H9 (cell line): Measurements from ENCODE around the gene CDYL. TPM values are rescaled to one million over a fixed set of nuclear protein-coding genes. Genes with fewer than 3 reads are reported as not detected.

Experiments used
- DNase-seq: peaks from one replicate; pipeline ENCODE4 v3.0.0-alpha.2; 2017
- H2AFZ ChIP-seq: one replicate; pipeline ENCODE4 v1.6.1; 2013; ENCODE audit warnings: mild to moderate bottlenecking, low read length, control low read depth, moderate library complexity
- H2AK5ac ChIP-seq: 2 replicates; pipeline ENCODE4 v1.6.1; 2013; ENCODE audit warnings: low read length, control low read depth, mixed read lengths; ENCODE audit not compliant: insufficient read length
- H2BK120ac ChIP-seq: one replicate; pipeline ENCODE4 v1.6.1; 2013; ENCODE audit warnings: low read depth, mild to moderate bottlenecking, low read length, control low read depth, inconsistent platforms; ENCODE audit not compliant: poor library complexity, severe bottlenecking
- H2BK12ac ChIP-seq: 2 replicates; pipeline ENCODE4 v1.6.1; 2013; ENCODE audit warnings: low read length, control low read depth, mixed read lengths, low read depth; ENCODE audit not compliant: insufficient read length
- H2BK15ac ChIP-seq: 2 replicates; pipeline ENCODE4 v1.6.1; 2013; ENCODE audit warnings: low read depth, low read length, control low read depth
- H2BK20ac ChIP-seq: one replicate; pipeline ENCODE4 v1.6.1; 2013; ENCODE audit warnings: low read depth, mild to moderate bottlenecking, low read length, control low read depth, inconsistent platforms; ENCODE audit not compliant: poor library complexity, severe bottlenecking
- H2BK5ac ChIP-seq: 2 replicates; pipeline ENCODE4 v1.6.1; 2013; ENCODE audit warnings: low read length, control low read depth, mixed read lengths; ENCODE audit not compliant: insufficient read length
- H3K14ac ChIP-seq: 2 replicates; pipeline ENCODE4 v1.6.1; 2013; ENCODE audit warnings: low read length, control low read depth; ENCODE audit not compliant: insufficient read depth
- H3K18ac ChIP-seq: 2 replicates; pipeline ENCODE4 v1.6.1; 2013; ENCODE audit warnings: low read depth, mild to moderate bottlenecking, mixed read lengths, low read length, control low read depth; ENCODE audit not compliant: insufficient read length
- H3K23ac ChIP-seq: 2 replicates; pipeline ENCODE4 v1.6.1; 2013; ENCODE audit warnings: low read length, control low read depth, mixed read lengths, low read depth; ENCODE audit not compliant: insufficient read length
- H3K23me2 ChIP-seq: 2 replicates; pipeline ENCODE4 v1.6.1; 2013; ENCODE audit warnings: low read depth, mild to moderate bottlenecking, mixed read lengths, low read length, control low read depth; ENCODE audit not compliant: insufficient read length, poor library complexity, severe bottlenecking
- H3K27ac ChIP-seq: 2 replicates; pipeline ENCODE4 v1.5.1; 2013; ENCODE audit warnings: low read length, control low read depth, mixed read lengths, low read depth; ENCODE audit not compliant: insufficient read length
- H3K27me3 ChIP-seq: 2 replicates; pipeline ENCODE4 v1.6.1; 2013; ENCODE audit warnings: low read length, control low read depth, inconsistent platforms; ENCODE audit not compliant: insufficient read depth
- H3K4ac ChIP-seq: 2 replicates; pipeline ENCODE4 v1.6.1; 2013; ENCODE audit warnings: low read depth, mild to moderate bottlenecking, control low read depth, inconsistent platforms, low read length, moderate library complexity
- H3K4me1 ChIP-seq: 2 replicates; pipeline ENCODE4 v1.6.1; 2013; ENCODE audit warnings: low read length, control low read depth, inconsistent platforms; ENCODE audit not compliant: insufficient read depth
- H3K4me2 ChIP-seq: 2 replicates; pipeline ENCODE4 v1.6.1; 2013; ENCODE audit warnings: low read length, control low read depth, mixed read lengths; ENCODE audit not compliant: insufficient read length, insufficient read depth
- H3K56ac ChIP-seq: 2 replicates; pipeline ENCODE4 v1.6.1; 2013; ENCODE audit warnings: low read depth, mild to moderate bottlenecking, mixed read lengths, low read length, control low read depth; ENCODE audit not compliant: insufficient read length
- H3K79me1 ChIP-seq: 2 replicates; pipeline ENCODE4 v1.6.1; 2013; ENCODE audit warnings: low read depth, mild to moderate bottlenecking, moderate library complexity, low read length, control low read depth, inconsistent platforms; ENCODE audit not compliant: insufficient read depth, poor library complexity, severe bottlenecking
- H3K79me2 ChIP-seq: 2 replicates; pipeline ENCODE4 v1.6.1; 2013; ENCODE audit warnings: low read length, control low read depth, inconsistent platforms; ENCODE audit not compliant: insufficient read depth
- H3K9ac ChIP-seq: 2 replicates; pipeline ENCODE4 v1.6.1; 2013; ENCODE audit warnings: low read length, control low read depth, mixed read lengths; ENCODE audit not compliant: insufficient read length; ENCODE audit errors: extremely low read depth
- H3K9me3 ChIP-seq: one replicate; pipeline ENCODE4 v1.6.1; 2013; ENCODE audit warnings: low read depth, low read length, inconsistent platforms; ENCODE audit not compliant: control insufficient read depth
- H3T11ph ChIP-seq: one replicate; pipeline ENCODE4 v1.6.1; 2013; ENCODE audit warnings: mild to moderate bottlenecking, low read length, control low read depth, inconsistent platforms
- H4K20me1 ChIP-seq: one replicate; pipeline ENCODE4 v1.6.1; 2013; ENCODE audit not compliant: control insufficient read depth, insufficient read length, insufficient read depth
- H4K5ac ChIP-seq: 2 replicates; pipeline ENCODE4 v1.6.1; 2013; ENCODE audit warnings: low read depth, mild to moderate bottlenecking, mixed read lengths, low read length, control low read depth; ENCODE audit not compliant: insufficient read length
- H4K8ac ChIP-seq: replicated peaks from 2 replicates; pipeline ENCODE4 v1.6.1; 2013; ENCODE audit warnings: low read length, control low read depth, mixed read lengths, low read depth; ENCODE audit not compliant: insufficient read length
- H4K91ac ChIP-seq: 2 replicates; pipeline ENCODE4 v1.6.1; 2013; ENCODE audit warnings: low read depth, mild to moderate bottlenecking, moderate library complexity, mixed read lengths, low read length, control low read depth; ENCODE audit not compliant: insufficient read length
- H3K27ac Mint-ChIP-seq, 3 experiments: 2 replicates in 2 of 3; 3 replicates in 1 of 3; pipeline ENCODE4 v1.8.0; 2020 to 2021; ENCODE audit warnings: mixed read lengths in 3 of 3, mild to moderate bottlenecking in 1 of 3, moderate library complexity in 1 of 3
- H3K27me3 Mint-ChIP-seq: 2 replicates; pipeline ENCODE4 v1.8.0; 2021; ENCODE audit warnings: low read depth, mild to moderate bottlenecking, moderate library complexity, mixed read lengths
- H3K36me3 Mint-ChIP-seq, 3 experiments: 2 replicates in 2 of 3; 3 replicates in 1 of 3; pipeline ENCODE4 v1.8.0; 2020 to 2021; ENCODE audit warnings: low read depth in 3 of 3, mixed read lengths in 3 of 3; ENCODE audit not compliant: insufficient read depth in 1 of 3
- H3K4me1 Mint-ChIP-seq, 2 experiments: 2 replicates each; pipeline ENCODE4 v1.8.0; 2020; ENCODE audit warnings: mixed read lengths in 2 of 2
- H3K4me3 Mint-ChIP-seq, 2 experiments: 2 replicates in 1 of 2; 3 replicates in 1 of 2; pipeline ENCODE4 v1.8.0; 2020 to 2021; ENCODE audit warnings: mild to moderate bottlenecking in 2 of 2, mixed read lengths in 2 of 2, moderate library complexity in 1 of 2
- H3K9me3 Mint-ChIP-seq, 2 experiments: 2 replicates in 1 of 2; 3 replicates in 1 of 2; pipeline ENCODE4 v1.8.0; 2020; ENCODE audit warnings: mild to moderate bottlenecking in 2 of 2, mixed read lengths in 2 of 2, moderate library complexity in 1 of 2
- WGBS: extraction: QIAGEN DNeasy Blood & Tissue Kit; methylation state at CpG from one replicate; pipeline ENCODE4 v1.1.7; 2013; ENCODE audit warnings: missing lambda C conversion rate, low lambda C conversion rate, mixed read lengths; ENCODE audit not compliant: insufficient read length; ENCODE audit errors: extremely low coverage; 5-methylcytosine and 5-hydroxymethylcytosine counted together
- total RNA-seq: library from RNA; stranded (reverse); gene quantifications from 2 replicates; pipeline ENCODE4 v1.2.1, GENCODE V29; 2021
- TF ChIP-seq, protein P1 (sequence below): fragments of 200-600 bp; sonication (generic); conservative IDR thresholded peaks from 3 replicates; pipeline ENCODE4 v1.8.0; 2021; ENCODE audit warnings: antibody characterized with exemption, mild to moderate bottlenecking

CDYL gene
- total RNA-seq, 1 experiment from 2014 or later, result 95.0 TPM

DNA sequence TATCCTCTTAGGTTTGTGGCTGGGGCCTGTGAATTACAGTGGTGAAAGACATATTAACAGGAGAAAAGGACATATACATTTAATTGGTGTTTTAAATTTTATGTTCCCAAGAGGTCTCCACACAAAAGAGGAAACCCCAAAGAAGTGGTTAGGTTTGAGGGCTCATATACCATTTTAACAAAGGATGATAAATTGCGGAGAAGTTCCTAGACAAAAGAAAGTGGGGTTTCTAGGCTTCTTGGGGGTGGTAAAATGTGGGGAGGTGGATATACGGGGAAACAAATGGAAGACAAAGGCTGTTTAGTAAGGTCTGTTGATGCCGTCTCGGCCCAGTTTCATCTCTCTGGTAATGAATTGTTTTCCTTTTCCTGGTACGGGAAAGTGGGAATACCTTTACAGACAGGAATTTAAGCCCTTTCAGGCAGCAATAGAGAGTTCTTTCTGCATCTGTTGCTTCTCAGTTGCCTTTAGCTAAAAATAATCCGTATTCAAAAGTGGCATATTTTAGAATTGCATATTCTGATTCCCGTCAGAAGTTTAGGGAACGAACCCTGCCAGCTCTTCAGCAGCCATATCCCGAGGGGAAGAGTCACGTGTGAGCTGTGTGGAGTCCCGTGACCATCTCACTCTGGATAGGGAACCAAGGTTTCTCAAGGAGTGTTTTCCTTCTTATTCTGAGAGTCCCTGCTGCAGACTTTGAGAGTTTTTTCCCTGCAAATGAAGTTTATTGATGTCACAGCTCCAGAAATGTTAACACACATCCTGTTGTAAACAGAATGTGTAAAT, 123.2 kb downstream of the CDYL start:
- H2BK12ac ChIP-seq, result no peak overlapping the region
- no peak for DNase-seq
- H4K20me1 ChIP-seq, result no peaks in the 10 kb centered on the region
- H3K23me2 ChIP-seq, result no peaks in the 10 kb centered on the region
- H3K9me3 ChIP-seq, result no peaks in the 10 kb centered on the region
- H3K4me2 ChIP-seq, result no peak overlapping the region
- no peak overlapping the region for H4K8ac ChIP-seq
- H3K14ac ChIP-seq, result no peak overlapping the region
- H3K36me3 Mint-ChIP-seq, result peaks cover 42 to 48% (median 44%) of the 10 kb centered on the region in 3 experiments
- no peak overlapping the region for H3K18ac ChIP-seq
- H3K9me3 Mint-ChIP-seq, result no peaks in the 10 kb centered on the region
- H3K4me1 Mint-ChIP-seq, result peaks cover 26 to 34% of the 10 kb centered on the region in 2 experiments
- H3K9ac ChIP-seq, result no peak overlapping the region
- no peak overlapping the region for H3K27ac ChIP-seq
- no peak overlapping the region for H2BK120ac ChIP-seq
- no peak overlapping the region for H3K4ac ChIP-seq
- no peak overlapping the region for H3T11ph ChIP-seq
- H3K79me2 ChIP-seq, result peaks cover 18% of the 10 kb centered on the region; the same call in 1 of the 2 replicates
- H3K27me3 Mint-ChIP-seq, result no peaks in the 10 kb centered on the region
- H3K79me1 ChIP-seq, result peaks cover 26% of the 10 kb centered on the region
- TF ChIP-seq, protein P1, sequence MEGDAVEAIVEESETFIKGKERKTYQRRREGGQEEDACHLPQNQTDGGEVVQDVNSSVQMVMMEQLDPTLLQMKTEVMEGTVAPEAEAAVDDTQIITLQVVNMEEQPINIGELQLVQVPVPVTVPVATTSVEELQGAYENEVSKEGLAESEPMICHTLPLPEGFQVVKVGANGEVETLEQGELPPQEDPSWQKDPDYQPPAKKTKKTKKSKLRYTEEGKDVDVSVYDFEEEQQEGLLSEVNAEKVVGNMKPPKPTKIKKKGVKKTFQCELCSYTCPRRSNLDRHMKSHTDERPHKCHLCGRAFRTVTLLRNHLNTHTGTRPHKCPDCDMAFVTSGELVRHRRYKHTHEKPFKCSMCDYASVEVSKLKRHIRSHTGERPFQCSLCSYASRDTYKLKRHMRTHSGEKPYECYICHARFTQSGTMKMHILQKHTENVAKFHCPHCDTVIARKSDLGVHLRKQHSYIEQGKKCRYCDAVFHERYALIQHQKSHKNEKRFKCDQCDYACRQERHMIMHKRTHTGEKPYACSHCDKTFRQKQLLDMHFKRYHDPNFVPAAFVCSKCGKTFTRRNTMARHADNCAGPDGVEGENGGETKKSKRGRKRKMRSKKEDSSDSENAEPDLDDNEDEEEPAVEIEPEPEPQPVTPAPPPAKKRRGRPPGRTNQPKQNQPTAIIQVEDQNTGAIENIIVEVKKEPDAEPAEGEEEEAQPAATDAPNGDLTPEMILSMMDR, result no peak
- no peak overlapping the region for H4K5ac ChIP-seq
- no peak overlapping the region for H4K91ac ChIP-seq
- H3K56ac ChIP-seq, result no peak overlapping the region
- no peak overlapping the region for H2AK5ac ChIP-seq
- H2BK15ac ChIP-seq, result no peak overlapping the region
- no peak overlapping the region for H3K23ac ChIP-seq
- H2BK5ac ChIP-seq, result no peak overlapping the region
- WGBS, result no CpG with 5 or more reads among the region's 11 CpGs
- H3K4me1 ChIP-seq, result no peaks in the 10 kb centered on the region
- no peak overlapping the region for H3K4me3 Mint-ChIP-seq
- H3K27ac Mint-ChIP-seq, result peak overlapping the region in 1 of 3 experiments; percentile 75; a peak in 3 of 7 replicates
- H2AFZ ChIP-seq, result no peak overlapping the region
- H3K27me3 ChIP-seq, result no peaks in the 10 kb centered on the region
- H2BK20ac ChIP-seq, result no peak overlapping the region
